ENCODE measurements around the gene PRMT9.

The PRMT9 gene

GRCh38 chr4:147648656-147649055 lies 35.3 kb downstream of the PRMT9 start:
- TF ChIP-seq CTCF (conservative IDR thresholded peaks at IDR 0.05; ENCODE audit: low read length) = no peak
- no peak for DNase-seq (ENCODE audit: low read depth)
- no peak overlapping the region for H3K4me3 ChIP-seq (ENCODE audit: low read length)

DNA sequence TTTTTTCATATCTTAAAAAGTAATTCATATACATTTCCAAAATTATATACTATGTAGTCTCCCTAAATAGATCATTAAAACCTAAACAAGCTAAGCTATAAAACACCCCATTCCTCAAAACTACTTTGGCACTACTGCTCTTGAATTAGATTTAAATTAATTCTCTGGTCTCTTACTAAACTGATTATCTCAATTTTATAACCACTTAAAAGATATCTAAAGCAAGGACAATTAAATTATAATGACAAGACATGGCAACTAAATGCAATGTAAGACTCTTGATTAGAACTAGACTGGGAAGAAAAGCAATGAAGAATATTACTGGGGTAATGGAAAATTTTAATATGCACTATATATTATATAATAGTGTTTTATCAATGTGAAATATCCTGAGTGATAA lies 38.9 kb downstream of the PRMT9 start:
- no peak for TF ChIP-seq CTCF (conservative IDR thresholded peaks at IDR 0.05; ENCODE audit: low read length)
- no peak for DNase-seq (ENCODE audit: low read depth)
- H3K4me3 ChIP-seq (ENCODE audit: low read length) = no peak overlapping the region

DNA sequence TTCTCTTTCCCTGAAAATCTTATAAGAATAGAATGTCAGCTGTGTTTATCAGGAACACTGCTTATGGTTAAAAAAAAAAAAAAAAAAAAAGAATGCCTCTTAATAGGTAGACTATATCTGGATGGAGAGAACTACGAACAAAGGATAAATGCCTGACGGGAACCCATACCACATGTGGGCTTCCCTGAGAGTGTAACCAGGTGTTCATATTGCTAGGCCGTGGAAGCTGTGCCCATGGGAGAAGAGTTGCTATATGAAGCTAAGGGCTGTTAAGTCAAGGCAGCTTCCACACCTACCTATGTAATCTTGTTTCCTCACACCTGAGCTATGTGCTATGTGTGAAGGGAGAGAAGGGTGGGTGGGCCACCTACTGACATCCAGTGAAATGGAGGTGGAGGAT lies 39.5 kb downstream of the PRMT9 start:
- DNase-seq (ENCODE audit: low read depth) = no peak
- no peak overlapping the region for H3K4me3 ChIP-seq (ENCODE audit: low read length)
- TF ChIP-seq CTCF (conservative IDR thresholded peaks at IDR 0.05; ENCODE audit: low read length) = no peak

DNA sequence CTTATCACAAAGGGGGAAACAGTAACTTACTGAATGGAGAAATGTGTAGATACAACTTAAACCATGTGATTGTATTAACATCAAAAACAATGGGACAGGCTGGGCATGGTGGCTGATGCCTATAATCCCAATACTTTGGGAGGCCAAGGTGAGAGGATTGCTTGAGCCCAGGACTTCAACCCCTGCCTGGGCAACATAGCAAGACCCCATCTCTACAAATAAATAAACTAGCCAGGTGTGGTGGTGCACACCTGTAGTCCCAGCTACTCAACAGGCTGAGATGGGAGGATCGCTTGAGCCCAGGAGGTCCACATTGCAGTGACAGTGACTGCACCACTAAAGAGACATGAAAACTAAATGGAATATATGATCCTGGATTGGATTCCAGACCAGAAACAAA lies 40.3 kb downstream of the PRMT9 start:
- no peak for DNase-seq (ENCODE audit: low read depth)
- no peak overlapping the region for H3K4me3 ChIP-seq (ENCODE audit: low read length)
- no peak for TF ChIP-seq CTCF (conservative IDR thresholded peaks at IDR 0.05; ENCODE audit: low read length)

DNA sequence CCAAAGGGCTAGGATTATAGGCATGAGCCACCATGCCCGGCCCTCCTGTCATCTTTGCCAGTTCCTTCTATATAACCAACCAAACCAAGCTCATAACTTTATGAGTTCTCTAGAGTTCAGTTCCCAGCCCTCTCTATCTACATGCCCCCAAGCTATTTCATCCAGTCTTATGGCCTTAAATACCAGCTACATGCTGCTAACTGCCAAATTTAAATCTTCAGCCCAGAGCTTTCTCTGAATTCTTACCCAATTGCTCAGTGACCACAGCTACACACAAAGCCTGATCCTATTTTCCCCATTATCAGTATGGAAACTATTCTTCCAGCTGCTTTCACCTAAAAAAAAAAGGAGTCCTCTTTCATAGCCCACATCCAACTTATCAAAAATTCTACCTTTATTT lies 43.6 kb downstream of the PRMT9 start:
- no peak overlapping the region for H3K4me3 ChIP-seq (ENCODE audit: low read length)
- TF ChIP-seq CTCF (conservative IDR thresholded peaks at IDR 0.05; ENCODE audit: low read length) = no peak
- DNase-seq (ENCODE audit: low read depth) = peak; percentile 31

GRCh38 chr4:147639388-147639787 lies 44.6 kb downstream of the PRMT9 start:
- peak; percentile 46 for DNase-seq (ENCODE audit: low read depth)
- no peak overlapping the region for H3K4me3 ChIP-seq (ENCODE audit: low read length)
- no peak for TF ChIP-seq CTCF (conservative IDR thresholded peaks at IDR 0.05; ENCODE audit: low read length)

GRCh38 chr4:147638942-147639341 lies 45.0 kb downstream of the PRMT9 start:
- TF ChIP-seq CTCF (conservative IDR thresholded peaks at IDR 0.05; ENCODE audit: low read length) = no peak
- H3K4me3 ChIP-seq (ENCODE audit: low read length) = no peak overlapping the region
- peak; percentile 21 for DNase-seq (ENCODE audit: low read depth)
